Panc1 (cell line): ENCODE measurements around the gene KRTAP2-1.

ENCODE experiments used
- CTCF ChIP-seq: fragments of 450-650 bp; IDR thresholded peaks from 2 replicates; pipeline ENCODE4 v1.5.1; 2017; ENCODE audit warnings: mild to moderate bottlenecking
- POLR2AphosphoS5 ChIP-seq: IDR thresholded peaks from 2 replicates; pipeline ENCODE4 v1.6.1; 2012; ENCODE audit warnings: mild to moderate bottlenecking, low read depth, low read length, moderate library complexity
- REST ChIP-seq, 2 experiments: IDR thresholded peaks; 2 replicates each; pipeline ENCODE4 v1.6.1; 2011 to 2012; ENCODE audit warnings: low read depth in 2 of 2, control low read depth in 1 of 2, low read length in 1 of 2, mild to moderate bottlenecking in 1 of 2, moderate library complexity in 1 of 2; ENCODE audit not compliant: insufficient read depth in 1 of 2
- SIN3A ChIP-seq: IDR thresholded peaks from 2 replicates; pipeline ENCODE4 v1.6.1; 2012; ENCODE audit warnings: low read depth, mild to moderate bottlenecking, low read length, moderate library complexity, borderline replicate concordance; ENCODE audit not compliant: insufficient read depth

GRCh38 chr17:41009301-41009760 is 37.8 kb downstream of the KRTAP2-1 start:
- no peak for TF ChIP-seq CTCF
- TF ChIP-seq REST (IDR thresholded peaks at IDR 0.05; ENCODE audit: insufficient read depth in 1 of 2, low read depth in 2 of 2, low read length in 1 of 2): no peak
- no peak for TF ChIP-seq POLR2AphosphoS5
- TF ChIP-seq SIN3A: no peak
